GM19324 (cell line): ENCODE results near the gene CLDN4.
"Not testable (repeated sequence)": the region's sequence is repeated elsewhere in the genome, so short reads cannot be mapped to it uniquely, and the experiment has no call there.

Source experiments
- ATAC-seq: cut with Tn5 transposase; IDR thresholded peaks from one replicate; pipeline ENCODE4 v1.9.1; 2021; ENCODE audit warnings: mild to moderate bottlenecking, moderate library complexity; ENCODE audit not compliant: unreplicated experiment, low FRiP score

CLDN4 gene

GRCh38 chr7:73823257-73823656, 7.5 kb upstream of the CLDN4 start:
- ATAC-seq: no peak

GRCh38 chr7:73823873-73824592, 6.8 kb upstream of the CLDN4 start:
- no peak for ATAC-seq

GRCh38 chr7:73824986-73825385, 5.8 kb upstream of the CLDN4 start:
- ATAC-seq: no peak

- ATAC-seq: no peak
These were observed 3.2 kb upstream of the CLDN4 start for GRCh38 chr7:73827567-73828106.

GRCh38 chr7:73828107-73828803, 2.5 kb upstream of the CLDN4 start:
- no peak for ATAC-seq

- ATAC-seq: no peak
These were observed 1.8 kb upstream of the CLDN4 start for GRCh38 chr7:73828972-73829371.

GRCh38 chr7:73829505-73829904, 1.3 kb upstream of the CLDN4 start:
- no peak for ATAC-seq

GRCh38 chr7:73829921-73830680, 695 bp upstream of the CLDN4 start:
- no peak for ATAC-seq

- no peak for ATAC-seq
These were observed 713 bp downstream of the CLDN4 start for GRCh38 chr7:73831584-73831833.

- no peak for ATAC-seq
These were observed 1.2 kb downstream of the CLDN4 start for GRCh38 chr7:73831834-73832651.

GRCh38 chr7:73832806-73833205, 2.0 kb downstream of the CLDN4 start:
- no peak for ATAC-seq

- no peak for ATAC-seq
These were observed 2.6 kb downstream of the CLDN4 start for GRCh38 chr7:73833251-73833919.

- no peak for ATAC-seq
These were observed 3.9 kb downstream of the CLDN4 start for GRCh38 chr7:73834626-73835191.

- not testable (repeated sequence) for ATAC-seq
These were observed 6.4 kb downstream of the CLDN4 start for GRCh38 chr7:73837167-73837566.

- ATAC-seq: no peak
These were observed 7.8 kb downstream of the CLDN4 start for GRCh38 chr7:73838642-73839041.

- ATAC-seq: no peak
These were observed 8.5 kb downstream of the CLDN4 start for GRCh38 chr7:73839290-73839689.

GRCh38 chr7:73839743-73840714, 9.2 kb downstream of the CLDN4 start:
- no peak for ATAC-seq

GRCh38 chr7:73840715-73841379, 10.1 kb downstream of the CLDN4 start:
- no peak for ATAC-seq
